Epithelial cell of proximal tubule (primary cell): ENCODE data around the gene CCDC92B. TPM values are rescaled to one million over a fixed set of nuclear protein-coding genes. Genes with fewer than 3 reads are reported as not detected.
"Not testable (repeated sequence)": the region's sequence is repeated elsewhere in the genome, so short reads cannot be mapped to it uniquely, and the experiment has no call there.

ENCODE experiments used
- DNase-seq: peaks from one replicate; pipeline ENCODE4 v3.0.0-alpha.2; 2011; ENCODE audit warnings: low read depth
- H3K4me3 ChIP-seq: 2 replicates; pipeline ENCODE4 v1.5.1; 2011; ENCODE audit warnings: low read depth, mild to moderate bottlenecking, low read length
- total RNA-seq: library from RNA; depleted of rRNA; stranded (reverse); fragments of >200 nt; gene quantifications from 2 replicates; pipeline ENCODE4 v1.2.3, GENCODE V29; 2015
- TF ChIP-seq, protein P1 (sequence below): conservative IDR thresholded peaks from 2 replicates; pipeline ENCODE4 v1.5.1; 2012; ENCODE audit warnings: low read depth, mild to moderate bottlenecking, low read length

Gene CCDC92B
- total RNA-seq, 1 donor from 2014 or later: 0.06 TPM

DNA sequence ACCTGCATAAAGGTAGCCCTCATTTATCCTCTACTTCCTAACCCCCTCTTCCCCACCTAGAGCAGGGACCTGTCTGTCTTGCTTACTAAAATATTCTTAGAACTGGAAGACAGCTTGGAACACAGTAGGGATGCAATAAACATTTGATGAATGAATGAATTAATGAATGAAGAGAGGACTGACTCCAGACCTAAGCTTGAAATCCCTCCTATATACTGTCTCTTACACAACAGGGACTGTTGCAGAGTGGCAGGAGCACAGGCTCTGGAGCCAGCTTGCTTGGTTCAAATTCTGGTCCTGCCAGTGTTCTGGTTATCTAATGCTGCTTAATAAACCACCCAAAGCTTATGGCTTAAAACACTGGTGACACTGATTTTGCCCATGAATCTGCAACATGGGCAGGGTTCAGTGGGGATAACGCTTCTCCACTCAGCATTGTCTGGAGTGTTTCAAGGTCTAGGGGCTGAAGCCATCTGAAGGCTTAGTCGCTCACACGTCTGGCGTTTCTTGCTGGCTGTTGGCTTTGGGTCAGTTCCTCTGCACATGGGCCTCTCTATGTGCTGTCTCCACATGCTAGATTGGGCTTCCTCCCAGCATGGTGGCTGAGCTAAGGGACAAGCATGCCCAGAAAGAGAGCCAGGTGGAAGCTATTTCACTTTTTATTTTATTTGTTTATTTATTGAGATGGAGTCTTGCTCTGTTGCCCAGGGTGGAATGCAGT, 34.0 kb upstream of the CCDC92B start:
- no peak overlapping the region for H3K4me3 ChIP-seq
- no peak for DNase-seq
- TF ChIP-seq, protein P1, sequence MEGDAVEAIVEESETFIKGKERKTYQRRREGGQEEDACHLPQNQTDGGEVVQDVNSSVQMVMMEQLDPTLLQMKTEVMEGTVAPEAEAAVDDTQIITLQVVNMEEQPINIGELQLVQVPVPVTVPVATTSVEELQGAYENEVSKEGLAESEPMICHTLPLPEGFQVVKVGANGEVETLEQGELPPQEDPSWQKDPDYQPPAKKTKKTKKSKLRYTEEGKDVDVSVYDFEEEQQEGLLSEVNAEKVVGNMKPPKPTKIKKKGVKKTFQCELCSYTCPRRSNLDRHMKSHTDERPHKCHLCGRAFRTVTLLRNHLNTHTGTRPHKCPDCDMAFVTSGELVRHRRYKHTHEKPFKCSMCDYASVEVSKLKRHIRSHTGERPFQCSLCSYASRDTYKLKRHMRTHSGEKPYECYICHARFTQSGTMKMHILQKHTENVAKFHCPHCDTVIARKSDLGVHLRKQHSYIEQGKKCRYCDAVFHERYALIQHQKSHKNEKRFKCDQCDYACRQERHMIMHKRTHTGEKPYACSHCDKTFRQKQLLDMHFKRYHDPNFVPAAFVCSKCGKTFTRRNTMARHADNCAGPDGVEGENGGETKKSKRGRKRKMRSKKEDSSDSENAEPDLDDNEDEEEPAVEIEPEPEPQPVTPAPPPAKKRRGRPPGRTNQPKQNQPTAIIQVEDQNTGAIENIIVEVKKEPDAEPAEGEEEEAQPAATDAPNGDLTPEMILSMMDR: no peak

- no peak for DNase-seq
- H3K4me3 ChIP-seq: no peak overlapping the region
- TF ChIP-seq, protein P1: no peak
Observed at GRCh38 chr17:2782055-2782454, 32.6 kb upstream of the CCDC92B start.

DNA sequence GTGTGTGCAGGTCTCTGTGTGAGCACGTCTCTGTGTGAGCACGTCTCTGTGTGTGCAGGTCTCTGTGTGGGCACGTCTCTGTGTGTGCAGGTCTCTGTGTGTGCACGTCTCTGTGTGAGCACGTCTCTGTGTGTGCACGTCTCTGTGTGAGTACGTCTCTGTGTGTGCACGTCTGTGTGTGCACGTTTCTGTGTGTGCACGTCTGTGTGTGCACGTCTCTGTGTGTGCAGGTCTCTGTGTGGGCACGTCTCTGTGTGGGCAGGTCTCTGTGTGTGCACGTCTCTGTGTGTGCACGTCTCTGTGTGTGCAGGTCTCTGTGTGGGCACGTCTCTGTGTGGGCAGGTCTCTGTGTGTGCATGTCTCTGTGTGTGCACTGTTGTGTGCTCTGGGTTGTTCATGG, 32.1 kb upstream of the CCDC92B start:
- DNase-seq, H3K4me3 ChIP-seq: not testable (repeated sequence)

DNA sequence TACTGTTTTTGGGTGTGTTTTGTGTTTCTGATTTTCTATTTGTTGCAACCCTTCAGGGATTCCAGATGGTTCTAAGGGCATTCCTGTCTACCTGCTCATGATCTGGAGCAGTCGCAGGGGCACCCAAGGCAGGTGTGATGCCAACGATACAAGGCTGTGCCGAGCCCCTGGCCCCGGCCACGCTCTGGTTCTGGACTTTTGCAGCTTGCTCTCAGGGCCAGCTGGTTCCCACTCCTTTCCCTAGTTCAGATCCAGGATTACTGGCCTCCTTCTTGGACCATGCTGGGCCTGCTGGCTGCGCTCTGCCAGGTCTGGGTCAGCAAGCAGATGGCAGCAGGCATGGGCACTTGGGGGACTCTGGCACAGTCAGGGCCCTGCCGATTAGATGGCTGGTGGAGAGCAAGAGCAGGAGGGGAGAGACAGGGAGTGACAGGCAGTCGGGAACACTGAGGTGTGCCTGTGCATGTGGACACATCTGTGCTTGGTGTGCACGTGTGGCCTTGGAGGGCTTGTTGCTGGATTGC, 31.5 kb upstream of the CCDC92B start:
- DNase-seq: no peak
- no peak overlapping the region for H3K4me3 ChIP-seq
- TF ChIP-seq, protein P1: no peak

DNA sequence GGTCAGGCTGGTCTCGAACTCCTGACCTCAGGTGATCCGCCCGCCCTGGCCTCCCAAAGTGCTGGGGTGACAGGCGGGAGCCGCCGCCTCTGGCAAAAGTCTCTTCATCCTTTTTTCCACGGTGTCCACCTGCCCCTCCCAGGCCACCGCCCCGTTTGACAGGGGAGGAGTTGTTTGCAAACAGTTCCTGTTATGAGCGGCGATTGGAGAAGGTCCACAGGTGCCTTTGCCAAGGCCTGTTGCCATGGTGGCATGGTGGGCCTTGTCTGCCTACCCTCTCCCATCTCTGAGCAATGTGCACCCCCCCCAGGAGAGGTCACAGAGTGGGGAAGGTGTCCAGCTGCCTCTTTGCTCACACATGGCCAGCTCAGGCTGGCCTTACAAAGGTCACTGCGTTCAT, 30.8 kb upstream of the CCDC92B start:
- no peak overlapping the region for H3K4me3 ChIP-seq
- DNase-seq: no peak
- TF ChIP-seq, protein P1: no peak

- TF ChIP-seq, protein P1: no peak
- no peak for DNase-seq
- no peak overlapping the region for H3K4me3 ChIP-seq
Observed at GRCh38 chr17:2779545-2779944, 30.1 kb upstream of the CCDC92B start.

- TF ChIP-seq, protein P1: no peak
- no peak for DNase-seq
- no peak overlapping the region for H3K4me3 ChIP-seq
Observed at GRCh38 chr17:2778489-2778888, 29.0 kb upstream of the CCDC92B start.
